RWPE1 (cell line): ENCODE data around the gene TPCN2.
A peak's percentile ranks its signal among the peaks of the same experiment; 100 is the strongest.

Experiments
- CTCF ChIA-PET: fragments of 350-600 bp; sonication (Branson Sonifier 250); formaldehyde crosslinking; extraction: SDS; loops from one replicate; lab custom pipeline; 2021; lab: Yijun Ruan, JAX
- POLR2A ChIA-PET: fragments of 400-600 bp; formaldehyde crosslinking; extraction: SDS; loops from one replicate; lab custom pipeline; 2020; ENCODE audit warnings: antibody characterized with exemption; ENCODE audit not compliant: low non-redundant PET; lab: Yijun Ruan, JAX
- DNase-seq: peaks from one replicate; pipeline ENCODE4 v3.0.0; 2012; ENCODE audit warnings: low spot score
- H3K27ac ChIP-seq: fragments of 450-650 bp; 2 replicates; pipeline ENCODE4 v1.5.1; 2017
- CTCF ChIP-seq: fragments of 450-650 bp; conservative IDR thresholded peaks from 2 replicates; pipeline ENCODE4 v1.5.1; 2017; ENCODE audit warnings: low read depth, mild to moderate bottlenecking

The TPCN2 gene

GRCh38 chr11:69122326-69122629, 73.5 kb downstream of the TPCN2 start:
- no peak for DNase-seq
- ChIA-PET CTCF (interaction anchor here (0.7 to 1.6 kb wide), 3 partner anchors 9 to 345 kb away, joined by 3 to 8 read pairs (median 7); no protein-coding TSS in a partner anchor), POLR2A (no interaction called here)
- H3K27ac ChIP-seq: peak overlapping the region; percentile 95
- TF ChIP-seq CTCF: no peak

- peak overlapping the region; percentile 95 for H3K27ac ChIP-seq
- ChIA-PET CTCF (interaction anchor here (0.8 to 1.6 kb wide), 2 partner anchors 9 to 547 kb away, joined by 3 to 8 read pairs; no protein-coding TSS in a partner anchor), POLR2A (interaction anchor here (0.7 kb wide), 1 partner anchor 18 kb away, joined by 3 read pairs; no protein-coding TSS in a partner anchor)
- no peak for TF ChIP-seq CTCF
- DNase-seq: peak; percentile 96
These were observed 74.1 kb downstream of the TPCN2 start for GRCh38 chr11:69122630-69123431.

- DNase-seq: no peak
- CTCF ChIA-PET: interaction anchor here (0.8 to 1.6 kb wide), 2 partner anchors 8 to 546 kb away, joined by 3 to 8 read pairs; no protein-coding TSS in a partner anchor
- no peak for TF ChIP-seq CTCF
- H3K27ac ChIP-seq: peak overlapping the region; percentile 95
- POLR2A ChIA-PET: no interaction called here
These were observed 75.1 kb downstream of the TPCN2 start for GRCh38 chr11:69123593-69124545.

GRCh38 chr11:69125861-69126260, 77.1 kb downstream of the TPCN2 start:
- no peak for TF ChIP-seq CTCF
- H3K27ac ChIP-seq: peak overlapping the region; percentile 39; the same call in 1 of the 2 replicates
- POLR2A ChIA-PET: no interaction called here
- CTCF ChIA-PET: no interaction called here
- no peak for DNase-seq

- peak overlapping the region; percentile 39; the same call in 1 of the 2 replicates for H3K27ac ChIP-seq
- DNase-seq: no peak
- POLR2A ChIA-PET: no interaction called here
- TF ChIP-seq CTCF: no peak
- CTCF ChIA-PET: no interaction called here
These were observed 77.6 kb downstream of the TPCN2 start for GRCh38 chr11:69126286-69126685.

GRCh38 chr11:69127081-69127850, 78.5 kb downstream of the TPCN2 start:
- DNase-seq: no peak
- H3K27ac ChIP-seq: no peak overlapping the region
- TF ChIP-seq CTCF: no peak
- ChIA-PET CTCF (no interaction called here), POLR2A (no interaction called here)
